Activated naive CD4-positive, alpha-beta T cell treated with anti-CD3 and anti-CD28 coated beads, Interleukin-2, amount 50 U/mL, for 24 hours (primary cell): ENCODE data around the gene SAFB2.

ENCODE experiments used
- H3K27ac Mint-ChIP-seq: one replicate; pipeline ENCODE4 v1.8.0; 2021; ENCODE audit warnings: mild to moderate bottlenecking, mixed read lengths
- H3K27me3 Mint-ChIP-seq: one replicate; pipeline ENCODE4 v1.8.0; 2021; ENCODE audit warnings: mixed read lengths
- H3K36me3 Mint-ChIP-seq: one replicate; pipeline ENCODE4 v1.8.0; 2021; ENCODE audit warnings: mixed read lengths
- H3K4me1 Mint-ChIP-seq: one replicate; pipeline ENCODE4 v1.8.0; 2021; ENCODE audit warnings: mixed read lengths
- H3K4me3 Mint-ChIP-seq: one replicate; pipeline ENCODE4 v1.8.0; 2021; ENCODE audit warnings: mild to moderate bottlenecking, mixed read lengths
- H3K9me3 Mint-ChIP-seq: one replicate; pipeline ENCODE4 v1.8.0; 2021; ENCODE audit warnings: mixed read lengths

Gene SAFB2

DNA sequence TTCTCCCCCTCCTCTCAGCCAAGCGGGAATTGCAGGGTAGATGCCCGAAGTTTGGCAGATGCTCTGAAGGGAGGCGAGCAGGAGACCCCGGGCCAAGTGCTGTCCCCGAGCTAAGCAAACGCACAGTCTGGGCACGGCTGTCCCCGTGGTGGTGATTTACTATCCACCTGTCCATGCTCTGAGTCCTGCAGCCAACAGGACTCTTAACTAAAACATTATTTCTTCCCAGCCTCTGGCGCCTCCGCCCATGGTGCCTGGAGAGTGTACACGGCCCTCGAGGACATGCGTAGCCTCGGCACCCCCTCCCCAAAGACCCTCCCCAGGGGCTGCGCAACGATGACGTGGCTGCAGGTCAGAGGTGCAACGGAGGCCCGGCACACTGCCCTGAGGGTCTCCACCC is 62.4 kb downstream of the SAFB2 start:
- peaks cover 3% of the 10 kb centered on the region for H3K9me3 Mint-ChIP-seq
- peaks cover 7% of the 10 kb centered on the region for H3K27me3 Mint-ChIP-seq
- no peaks in the 10 kb centered on the region for H3K4me1 Mint-ChIP-seq
- peaks cover 4% of the 10 kb centered on the region for H3K36me3 Mint-ChIP-seq
- H3K4me3 Mint-ChIP-seq = no peak overlapping the region
- no peak overlapping the region for H3K27ac Mint-ChIP-seq

DNA sequence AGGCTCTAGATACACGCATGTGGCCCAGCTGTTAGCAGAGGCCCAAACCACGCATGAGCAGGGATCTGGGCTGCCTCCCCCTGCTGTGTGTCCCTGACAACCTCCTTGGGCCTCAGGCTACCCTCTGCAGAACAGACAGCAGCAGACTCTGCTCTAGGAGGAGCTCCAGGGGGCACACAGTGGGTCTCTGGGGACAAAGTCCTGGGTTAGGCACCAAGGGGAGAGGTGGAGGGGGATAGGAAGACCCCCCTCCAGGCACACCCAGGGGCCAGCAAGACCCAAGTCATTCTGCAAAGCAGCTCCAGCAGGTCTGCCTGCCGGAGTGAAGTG is 62.8 kb downstream of the SAFB2 start:
- peaks cover 3% of the 10 kb centered on the region for H3K9me3 Mint-ChIP-seq
- H3K4me1 Mint-ChIP-seq = no peaks in the 10 kb centered on the region
- peaks cover 4% of the 10 kb centered on the region for H3K36me3 Mint-ChIP-seq
- H3K4me3 Mint-ChIP-seq = no peak overlapping the region
- no peak overlapping the region for H3K27ac Mint-ChIP-seq
- H3K27me3 Mint-ChIP-seq = peaks cover 7% of the 10 kb centered on the region

DNA sequence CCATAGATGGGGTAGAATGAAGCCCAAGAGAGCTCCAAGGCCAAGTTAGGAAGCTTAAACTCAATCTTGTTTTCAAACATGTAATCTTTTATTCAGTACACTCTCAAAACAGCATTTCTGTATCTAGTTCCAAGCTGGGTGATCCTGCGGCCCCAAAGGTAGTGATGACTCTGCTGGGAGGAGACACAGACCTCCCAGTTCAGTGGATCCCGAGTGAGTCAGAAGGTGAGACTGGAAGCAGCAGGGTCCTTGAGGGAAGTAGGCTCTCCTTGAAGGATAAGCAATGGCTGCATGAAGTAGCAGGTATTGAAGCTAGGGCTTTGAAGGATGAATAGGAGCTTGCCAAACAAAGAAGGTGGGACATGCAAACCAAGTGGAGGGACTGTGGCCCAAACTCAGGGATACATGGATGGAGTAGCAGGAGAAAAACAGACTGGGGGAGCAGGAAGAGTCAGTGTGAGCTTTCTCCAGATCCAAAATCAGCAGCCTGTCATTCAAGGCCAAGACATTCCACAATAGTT is 64.4 kb downstream of the SAFB2 start:
- H3K36me3 Mint-ChIP-seq = peaks cover 4% of the 10 kb centered on the region
- H3K4me3 Mint-ChIP-seq = no peak overlapping the region
- H3K4me1 Mint-ChIP-seq = no peaks in the 10 kb centered on the region
- H3K9me3 Mint-ChIP-seq = peaks cover 3% of the 10 kb centered on the region
- no peak overlapping the region for H3K27ac Mint-ChIP-seq
- peaks cover 7% of the 10 kb centered on the region for H3K27me3 Mint-ChIP-seq

DNA sequence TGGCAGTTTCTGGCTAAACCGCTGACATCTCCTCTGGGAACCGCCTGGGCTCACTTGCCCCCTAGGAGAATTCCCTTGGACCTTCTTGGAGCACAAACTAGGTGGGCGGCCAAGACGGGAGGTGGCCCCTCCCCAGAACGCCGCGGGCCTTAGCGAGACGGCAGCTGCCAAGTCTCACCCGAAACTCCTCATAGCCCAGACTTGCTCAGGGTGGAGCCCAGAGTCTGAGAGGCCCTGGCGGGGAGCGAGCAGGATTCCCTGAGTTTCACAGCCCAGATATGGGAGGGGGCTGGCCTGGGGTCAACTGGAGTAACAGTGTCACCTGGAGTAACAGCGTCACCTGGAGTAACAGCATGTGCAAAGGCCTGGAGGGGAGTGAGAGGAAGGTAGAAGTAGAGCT is 64.9 kb downstream of the SAFB2 start:
- peaks cover 3% of the 10 kb centered on the region for H3K9me3 Mint-ChIP-seq
- H3K27ac Mint-ChIP-seq = no peak overlapping the region
- peaks cover 4% of the 10 kb centered on the region for H3K36me3 Mint-ChIP-seq
- peaks cover 7% of the 10 kb centered on the region for H3K27me3 Mint-ChIP-seq
- no peak overlapping the region for H3K4me3 Mint-ChIP-seq
- H3K4me1 Mint-ChIP-seq = no peaks in the 10 kb centered on the region

DNA sequence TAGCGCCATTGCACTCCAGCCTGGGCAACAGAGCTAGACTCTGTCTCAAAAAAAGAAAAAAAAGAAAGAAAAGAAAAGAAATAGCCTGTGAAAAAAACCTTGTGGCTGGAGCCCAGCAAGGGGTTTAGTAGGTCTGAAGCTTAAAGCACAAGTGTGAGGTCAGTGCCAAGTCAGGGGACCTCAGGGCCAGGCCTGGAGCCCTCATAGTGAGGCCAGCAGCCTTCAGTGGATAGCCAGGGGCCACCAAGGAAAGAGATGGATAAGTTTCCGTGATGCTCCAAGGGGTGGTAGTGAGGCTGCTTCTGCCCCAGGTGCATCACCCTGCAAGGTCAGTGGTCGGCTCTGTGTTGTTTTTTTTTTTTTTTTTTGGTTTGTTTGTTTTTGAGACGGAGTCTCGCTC is 67.7 kb downstream of the SAFB2 start:
- H3K27me3 Mint-ChIP-seq = peaks cover 4% of the 10 kb centered on the region
- H3K27ac Mint-ChIP-seq = no peak overlapping the region
- no peaks in the 10 kb centered on the region for H3K9me3 Mint-ChIP-seq
- no peak overlapping the region for H3K4me3 Mint-ChIP-seq
- no peaks in the 10 kb centered on the region for H3K36me3 Mint-ChIP-seq
- H3K4me1 Mint-ChIP-seq = no peaks in the 10 kb centered on the region

DNA sequence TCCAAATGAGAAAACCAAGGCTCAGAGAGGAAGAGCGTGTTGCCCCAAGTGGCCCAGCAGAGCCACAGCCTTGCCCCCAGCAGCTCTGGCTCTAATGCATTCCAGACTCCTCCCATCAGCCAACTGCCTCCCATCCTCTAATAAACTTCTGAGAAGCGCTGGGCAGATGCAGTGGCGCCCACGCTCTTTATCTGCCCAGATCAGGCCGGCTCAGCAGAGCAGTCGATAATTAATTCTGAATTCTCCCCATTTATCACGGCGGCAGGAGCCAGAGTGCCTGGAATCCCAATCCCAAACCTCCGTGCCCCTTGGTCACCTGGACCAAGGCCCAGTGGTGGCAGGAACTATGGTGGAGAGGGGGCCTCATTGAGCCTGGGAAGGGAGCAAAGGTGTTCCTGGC is 68.7 kb downstream of the SAFB2 start:
- H3K36me3 Mint-ChIP-seq = no peaks in the 10 kb centered on the region
- H3K27me3 Mint-ChIP-seq = peaks cover 4% of the 10 kb centered on the region
- H3K4me1 Mint-ChIP-seq = no peaks in the 10 kb centered on the region
- no peaks in the 10 kb centered on the region for H3K9me3 Mint-ChIP-seq
- H3K4me3 Mint-ChIP-seq = no peak overlapping the region
- H3K27ac Mint-ChIP-seq = no peak overlapping the region

DNA sequence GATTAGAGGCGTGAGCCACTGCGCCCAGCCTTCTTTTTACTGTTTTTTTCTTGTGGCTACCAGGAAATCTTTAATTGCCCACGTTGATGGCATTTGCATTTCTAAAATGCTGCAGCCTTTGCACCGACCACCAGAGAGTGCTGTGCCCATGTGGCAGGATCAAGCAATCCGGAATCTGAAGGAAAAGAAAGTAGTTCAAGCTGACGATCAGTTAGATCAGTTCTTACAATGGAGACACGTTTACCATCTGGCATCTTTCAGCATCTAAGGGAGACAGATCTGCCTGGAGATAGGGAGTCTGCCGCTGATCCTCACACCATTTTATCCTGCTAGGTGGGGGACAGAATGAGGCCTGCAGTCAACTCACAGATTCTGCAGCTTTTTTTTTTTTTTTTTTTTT is 74.7 kb downstream of the SAFB2 start:
- H3K4me3 Mint-ChIP-seq = no peak overlapping the region
- H3K27me3 Mint-ChIP-seq = peaks cover 3% of the 10 kb centered on the region
- no peaks in the 10 kb centered on the region for H3K4me1 Mint-ChIP-seq
- no peaks in the 10 kb centered on the region for H3K9me3 Mint-ChIP-seq
- no peak overlapping the region for H3K27ac Mint-ChIP-seq
- H3K36me3 Mint-ChIP-seq = no peaks in the 10 kb centered on the region

DNA sequence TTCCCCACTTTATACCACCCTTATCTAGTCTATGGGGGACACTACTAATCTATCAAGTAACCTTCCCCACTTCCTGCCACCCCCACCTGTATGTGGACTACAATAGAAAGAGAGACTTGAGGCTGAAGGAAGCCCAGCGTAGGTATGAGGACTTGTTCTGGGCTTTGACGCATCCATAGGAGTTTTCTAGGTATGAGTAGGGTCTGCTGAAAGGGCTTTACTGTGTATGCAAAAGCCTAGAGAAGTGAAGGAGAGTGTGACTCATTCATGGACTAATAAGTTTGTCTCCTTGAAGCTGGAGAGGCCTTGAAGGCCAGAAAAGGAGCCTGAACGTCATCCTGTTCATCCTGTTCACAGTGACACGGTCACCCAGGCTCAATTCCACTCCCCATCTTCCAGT is 76.6 kb downstream of the SAFB2 start:
- Mint-ChIP-seq H3K36me3 (no peaks in the 10 kb centered on the region), H3K27ac (no peak overlapping the region), H3K4me3 (no peak overlapping the region), H3K9me3 (no peaks in the 10 kb centered on the region), H3K27me3 (peaks cover 3% of the 10 kb centered on the region), H3K4me1 (no peaks in the 10 kb centered on the region)

DNA sequence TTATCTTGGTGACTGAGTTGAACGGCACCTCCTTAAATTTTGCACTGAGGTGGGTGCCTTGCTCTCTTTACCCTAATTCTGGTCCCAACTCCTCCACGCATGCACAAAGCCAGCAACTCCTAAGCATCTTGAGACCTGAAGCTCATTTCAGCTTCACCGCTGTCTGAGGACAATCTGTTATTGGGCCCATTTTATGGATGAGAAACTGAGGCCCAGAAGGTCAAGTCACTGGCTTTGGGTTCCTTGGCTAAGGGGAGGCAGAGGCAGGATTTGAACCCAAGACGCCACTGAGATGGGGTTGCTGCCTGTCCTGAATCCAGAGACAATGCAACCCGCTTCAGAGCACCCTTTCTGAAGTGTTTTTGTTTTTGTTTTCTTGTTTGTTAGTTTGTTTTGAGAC is 77.5 kb downstream of the SAFB2 start:
- Mint-ChIP-seq H3K4me1 (no peaks in the 10 kb centered on the region), H3K27ac (no peak overlapping the region), H3K4me3 (no peak overlapping the region), H3K9me3 (no peaks in the 10 kb centered on the region), H3K36me3 (no peaks in the 10 kb centered on the region), H3K27me3 (peaks cover 3% of the 10 kb centered on the region)

DNA sequence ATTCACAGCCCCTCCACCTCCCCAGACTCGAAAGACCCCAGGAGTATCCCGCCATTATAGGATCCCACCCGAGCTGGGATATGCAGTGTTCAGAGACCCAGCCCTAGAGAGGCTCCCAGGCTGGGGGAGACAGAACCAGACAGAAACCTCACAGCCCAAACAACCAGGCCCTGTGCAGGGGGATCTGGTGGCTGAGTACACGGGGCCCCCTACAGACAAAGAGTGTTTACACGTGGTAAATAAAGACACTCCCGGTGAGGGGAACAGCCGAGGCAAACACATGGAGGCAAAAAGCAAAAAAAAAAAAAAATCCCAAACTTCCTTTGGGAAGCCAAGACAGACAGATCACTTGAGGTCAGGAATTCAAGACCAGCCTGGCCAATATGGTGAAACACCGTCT is 79.9 kb downstream of the SAFB2 start:
- Mint-ChIP-seq H3K36me3 (no peaks in the 10 kb centered on the region), H3K4me3 (no peak overlapping the region), H3K27me3 (peaks cover 9% of the 10 kb centered on the region), H3K9me3 (no peaks in the 10 kb centered on the region), H3K4me1 (no peaks in the 10 kb centered on the region), H3K27ac (no peak overlapping the region)

DNA sequence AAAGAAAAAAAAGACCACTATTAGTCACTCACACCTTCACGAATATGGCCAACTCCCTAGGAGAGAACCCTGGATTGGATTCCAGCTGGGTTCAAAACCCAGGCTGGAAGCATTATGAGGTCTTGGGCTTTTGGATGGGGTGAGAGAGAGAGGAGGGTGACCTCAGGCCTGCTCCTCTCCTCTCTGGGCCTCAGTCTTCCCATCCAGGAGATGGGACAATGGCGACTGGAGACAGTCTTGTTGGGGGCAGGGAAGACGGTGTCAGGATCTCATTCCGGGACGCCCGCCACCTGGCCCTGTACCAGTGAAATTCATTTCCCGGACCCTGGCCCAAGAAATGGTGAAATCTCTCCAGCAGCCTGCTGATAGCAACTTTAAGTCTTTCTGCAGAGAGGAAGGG is 81.1 kb downstream of the SAFB2 start:
- peaks cover 11% of the 10 kb centered on the region for H3K27me3 Mint-ChIP-seq
- no peaks in the 10 kb centered on the region for H3K36me3 Mint-ChIP-seq
- H3K9me3 Mint-ChIP-seq = no peaks in the 10 kb centered on the region
- H3K4me3 Mint-ChIP-seq = no peak overlapping the region
- no peaks in the 10 kb centered on the region for H3K4me1 Mint-ChIP-seq
- H3K27ac Mint-ChIP-seq = no peak overlapping the region

DNA sequence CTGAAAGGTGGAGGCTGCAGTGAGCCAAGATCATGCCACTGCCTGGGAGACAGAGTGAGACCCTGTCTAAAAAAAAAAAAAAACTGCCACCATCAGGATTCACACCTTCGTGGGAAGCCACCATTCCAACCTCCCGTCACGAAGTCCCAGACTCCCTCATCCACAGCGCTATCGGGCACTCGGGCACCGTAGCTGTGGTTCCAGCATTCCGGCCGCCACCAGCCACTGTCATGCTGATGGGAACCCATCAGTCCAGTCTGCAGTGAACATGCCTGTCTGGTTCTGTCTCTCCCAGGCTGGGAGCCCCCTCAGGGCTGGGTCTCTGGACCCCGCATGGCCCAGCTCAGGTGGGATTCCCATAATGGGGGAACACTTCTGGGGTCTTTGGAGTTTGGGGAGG is 82.4 kb downstream of the SAFB2 start:
- no peaks in the 10 kb centered on the region for H3K36me3 Mint-ChIP-seq
- H3K9me3 Mint-ChIP-seq = peaks cover under 1% of the 10 kb centered on the region
- H3K27me3 Mint-ChIP-seq = peaks cover 17% of the 10 kb centered on the region
- no peaks in the 10 kb centered on the region for H3K4me1 Mint-ChIP-seq
- H3K27ac Mint-ChIP-seq = no peak overlapping the region
- no peak overlapping the region for H3K4me3 Mint-ChIP-seq

DNA sequence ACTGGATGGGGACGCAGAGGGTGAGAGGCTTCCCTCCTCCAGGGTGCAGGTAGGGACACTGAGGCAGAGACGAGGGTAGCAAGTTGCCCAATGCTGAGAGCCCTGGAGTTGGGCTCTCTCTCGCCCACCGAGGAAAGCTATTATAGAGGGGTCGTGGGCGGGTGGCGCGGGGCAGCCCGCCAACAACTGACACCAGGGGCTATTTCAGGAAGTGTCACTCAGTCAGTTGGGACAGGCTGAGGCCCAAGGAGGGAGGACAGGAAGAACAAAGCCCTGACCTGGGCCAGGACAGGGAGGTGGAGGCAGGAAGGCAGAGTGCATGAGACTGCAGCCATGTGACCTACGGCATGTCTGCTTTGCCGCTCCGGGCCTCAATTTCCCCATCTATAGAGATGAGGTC is 84.7 kb downstream of the SAFB2 start:
- Mint-ChIP-seq H3K4me1 (no peaks in the 10 kb centered on the region), H3K27ac (no peak overlapping the region), H3K36me3 (peaks cover 7% of the 10 kb centered on the region), H3K4me3 (no peak overlapping the region), H3K9me3 (peaks cover 10% of the 10 kb centered on the region), H3K27me3 (peaks cover 25% of the 10 kb centered on the region)
